ENCODE results near the gene C7orf57. TPM values are rescaled to one million over a fixed set of nuclear protein-coding genes. Genes with fewer than 3 reads are reported as not detected.

C7orf57 gene
- total and polyA plus RNA-seq, 10 of the 15 experiments (the other 5 are each of a cell fraction or from before 2014, with no cell fraction given) = 0.04 to 0.21 (median 0.10) TPM; not detected in 5

- TF ChIP-seq CUX1 (IDR thresholded peaks at IDR 0.05; ENCODE audit: insufficient replicate concordance, low read depth, low read length) (no peak), SPI1 (IDR thresholded peaks at IDR 0.05; ENCODE audit: borderline replicate concordance, insufficient read depth, low read depth, low read length) (peak; percentile 83), STAT1 (conservative IDR thresholded peaks at IDR 0.05) (no peak), CHD1 (IDR thresholded peaks at IDR 0.05; ENCODE audit: low read depth, low read length) (no peak), HSF1 (IDR thresholded peaks at IDR 0.05; ENCODE audit: low read depth, low read length) (no peak), BCL11A (IDR thresholded peaks at IDR 0.05; ENCODE audit: low read depth, low read length) (peak; percentile 32; the same call in 1 of the 2 replicates), KAT2A (conservative IDR thresholded peaks at IDR 0.05; ENCODE audit: control insufficient read depth, low read depth, low read length) (no peak), POLR2AphosphoS2 (IDR thresholded peaks at IDR 0.05; ENCODE audit: low read depth, low read length) (no peak), DPF2 (IDR thresholded peaks at IDR 0.05) (no peak), POLR2AphosphoS5 (IDR thresholded peaks at IDR 0.05; ENCODE audit: low read length) (no peak), NFXL1 (IDR thresholded peaks at IDR 0.05; ENCODE audit: borderline replicate concordance) (no peak), NKRF (conservative IDR thresholded peaks at IDR 0.05) (no peak), FOS (IDR thresholded peaks at IDR 0.05; ENCODE audit: borderline replicate concordance, extremely low read depth, insufficient read length) (no peak), SRF (IDR thresholded peaks at IDR 0.05; ENCODE audit: low read depth in 2 of 2, low read length in 2 of 2) (no peak), MYB (IDR thresholded peaks at IDR 0.05; ENCODE audit: borderline replicate concordance, low read depth, low read length) (no peak), CEBPZ (IDR thresholded peaks at IDR 0.05; ENCODE audit: low read depth, low read length) (no peak), LARP7 (IDR thresholded peaks at IDR 0.05) (no peak; the same call in 1 of the 2 replicates), RUNX3 (IDR thresholded peaks at IDR 0.05; ENCODE audit: low read length) (no peak), SIN3A (IDR thresholded peaks at IDR 0.05; ENCODE audit: low read depth, low read length) (no peak), SREBF1 (IDR thresholded peaks at IDR 0.05; ENCODE audit: low read length) (no peak), PAX5 (IDR thresholded peaks at IDR 0.05; ENCODE audit: borderline replicate concordance, low read depth, low read length) (no peak)
Measured at GRCh38 chr7:48085433-48085791, 50.1 kb downstream of the C7orf57 start (continued).
